Neuronal stem cell (in vitro differentiated cells): ENCODE measurements around the gene KIF16B.

Experiments used
- DNase-seq: peaks from one replicate; pipeline ENCODE4 v3.0.0-alpha.2; 2013; ENCODE audit warnings: low spot score
- H2AFZ ChIP-seq: one replicate; pipeline ENCODE4 v1.6.1; 2013; ENCODE audit warnings: mild to moderate bottlenecking, low read length, inconsistent platforms
- H2AK5ac ChIP-seq: 2 replicates; pipeline ENCODE4 v1.6.1; 2013; ENCODE audit warnings: low read depth, mild to moderate bottlenecking, inconsistent platforms, low read length, moderate library complexity, mixed read lengths
- H2BK120ac ChIP-seq: 2 replicates; pipeline ENCODE4 v1.6.1; 2013; ENCODE audit warnings: low read depth, mild to moderate bottlenecking, inconsistent platforms, low read length, moderate library complexity, mixed read lengths
- H2BK12ac ChIP-seq: one replicate; pipeline ENCODE4 v1.6.1; 2013; ENCODE audit warnings: low read length, inconsistent platforms
- H2BK15ac ChIP-seq: 2 replicates; pipeline ENCODE4 v1.6.1; 2013; ENCODE audit warnings: mild to moderate bottlenecking, low read length, inconsistent platforms, mixed read lengths
- H2BK5ac ChIP-seq: one replicate; pipeline ENCODE4 v1.6.1; 2013; ENCODE audit warnings: inconsistent platforms, mild to moderate bottlenecking, low read length, moderate library complexity
- H3K14ac ChIP-seq: one replicate; pipeline ENCODE4 v1.6.1; 2013; ENCODE audit warnings: low read length, inconsistent platforms
- H3K18ac ChIP-seq: 2 replicates; pipeline ENCODE4 v1.6.1; 2013; ENCODE audit warnings: low read length, inconsistent platforms
- H3K23ac ChIP-seq: 2 replicates; pipeline ENCODE4 v1.6.1; 2013; ENCODE audit warnings: low read depth, mild to moderate bottlenecking, mixed read lengths, low read length, inconsistent platforms; ENCODE audit not compliant: poor library complexity
- H3K27ac ChIP-seq: replicated peaks from 3 replicates; pipeline ENCODE4 v1.5.1; 2013; ENCODE audit warnings: low read length, inconsistent platforms
- H3K27me3 ChIP-seq, 3 experiments: 2 replicates each; pipeline ENCODE4 v1.6.1; 2013; ENCODE audit warnings: low read length in 3 of 3, mild to moderate bottlenecking in 2 of 3, inconsistent platforms in 1 of 3, low read depth in 1 of 3, mixed read lengths in 1 of 3, moderate library complexity in 1 of 3; ENCODE audit not compliant: control insufficient read depth in 3 of 3, insufficient read depth in 3 of 3
- H3K36me3 ChIP-seq, 2 donors: replicated peaks in 1 of 2; 2 replicates each; pipeline ENCODE4 v1.6.1; 2013; ENCODE audit warnings: low read length in 2 of 2; ENCODE audit not compliant: control insufficient read depth in 2 of 2, insufficient read depth in 2 of 2
- H3K4ac ChIP-seq: 2 replicates; pipeline ENCODE4 v1.6.1; 2013; ENCODE audit warnings: inconsistent platforms, mild to moderate bottlenecking, low read length, moderate library complexity
- H3K4me1 ChIP-seq, 2 donors: 1 replicate in 1 of 2; 2 replicates in 1 of 2; pipeline ENCODE4 v1.6.1; 2013; ENCODE audit warnings: low read length in 2 of 2, low read depth in 1 of 2; ENCODE audit not compliant: control insufficient read depth in 2 of 2, insufficient read depth in 1 of 2
- H3K4me2 ChIP-seq: one replicate; pipeline ENCODE4 v1.6.1; 2013; ENCODE audit warnings: mild to moderate bottlenecking, low read length, inconsistent platforms; ENCODE audit not compliant: insufficient read depth, poor library complexity, severe bottlenecking
- H3K4me3 ChIP-seq, 2 donors: 2 replicates each; pipeline ENCODE4 v1.5.1; 2013; ENCODE audit warnings: low read length in 2 of 2, mild to moderate bottlenecking in 2 of 2, inconsistent platforms in 1 of 2, moderate library complexity in 1 of 2
- H3K79me1 ChIP-seq: one replicate; pipeline ENCODE4 v1.6.1; 2013; ENCODE audit warnings: low read depth, mild to moderate bottlenecking, inconsistent platforms, low read length, moderate library complexity
- H3K9ac ChIP-seq: one replicate; pipeline ENCODE4 v1.6.1; 2013; ENCODE audit warnings: mild to moderate bottlenecking, low read depth, low read length, inconsistent platforms; ENCODE audit not compliant: poor library complexity
- H3K9me3 ChIP-seq, 2 donors: replicated peaks in 1 of 2; 2 replicates each; pipeline versions ENCODE3 to v1.6.1; 2013; ENCODE audit warnings: low read length in 2 of 2, mild to moderate bottlenecking in 2 of 2, inconsistent platforms in 1 of 2, low read depth in 1 of 2, mixed read lengths in 1 of 2, moderate library complexity in 1 of 2; ENCODE audit not compliant: control insufficient read depth in 2 of 2, insufficient read depth in 1 of 2
- H4K8ac ChIP-seq: one replicate; pipeline ENCODE4 v1.6.1; 2013; ENCODE audit warnings: low read depth, mild to moderate bottlenecking, inconsistent platforms, low read length, moderate library complexity
- H4K91ac ChIP-seq: one replicate; pipeline ENCODE4 v1.6.1; 2013; ENCODE audit warnings: low read length, low read depth, mild to moderate bottlenecking, inconsistent platforms; ENCODE audit not compliant: poor library complexity
- WGBS, 2 donors: extraction: QIAGEN DNeasy Blood & Tissue Kit; methylation state at CpG; one replicate each; pipeline ENCODE4 v1.1.7; 2013; ENCODE audit warnings: missing lambda C conversion rate in 2 of 2, mixed read lengths in 1 of 2; ENCODE audit not compliant: insufficient read length in 2 of 2, insufficient replicate concordance in 1 of 2; ENCODE audit errors: extremely low coverage in 2 of 2; 5-methylcytosine and 5-hydroxymethylcytosine counted together

The KIF16B gene

DNA sequence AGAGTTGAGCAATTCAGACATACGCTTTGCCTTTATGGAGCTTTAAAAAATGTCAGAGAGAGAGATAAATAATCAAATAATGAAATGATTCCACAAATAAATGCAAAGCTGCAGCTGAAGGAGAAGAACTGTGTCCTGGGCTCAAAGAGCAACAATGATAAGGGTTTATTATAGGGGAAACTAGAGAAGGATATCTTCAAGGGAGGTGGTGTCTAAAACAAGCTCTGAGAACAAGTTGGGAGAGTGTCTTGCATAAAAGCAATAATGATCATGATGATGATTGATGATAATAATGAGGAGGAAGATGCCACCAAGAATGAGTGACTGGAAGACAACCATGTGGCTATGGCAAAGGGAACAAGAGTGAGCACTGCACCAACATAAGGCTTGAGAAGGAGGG, 164.3 kb downstream of the KIF16B start:
- WGBS, 2 donors: no CpG with 5 or more reads among the region's 1 CpG

DNA sequence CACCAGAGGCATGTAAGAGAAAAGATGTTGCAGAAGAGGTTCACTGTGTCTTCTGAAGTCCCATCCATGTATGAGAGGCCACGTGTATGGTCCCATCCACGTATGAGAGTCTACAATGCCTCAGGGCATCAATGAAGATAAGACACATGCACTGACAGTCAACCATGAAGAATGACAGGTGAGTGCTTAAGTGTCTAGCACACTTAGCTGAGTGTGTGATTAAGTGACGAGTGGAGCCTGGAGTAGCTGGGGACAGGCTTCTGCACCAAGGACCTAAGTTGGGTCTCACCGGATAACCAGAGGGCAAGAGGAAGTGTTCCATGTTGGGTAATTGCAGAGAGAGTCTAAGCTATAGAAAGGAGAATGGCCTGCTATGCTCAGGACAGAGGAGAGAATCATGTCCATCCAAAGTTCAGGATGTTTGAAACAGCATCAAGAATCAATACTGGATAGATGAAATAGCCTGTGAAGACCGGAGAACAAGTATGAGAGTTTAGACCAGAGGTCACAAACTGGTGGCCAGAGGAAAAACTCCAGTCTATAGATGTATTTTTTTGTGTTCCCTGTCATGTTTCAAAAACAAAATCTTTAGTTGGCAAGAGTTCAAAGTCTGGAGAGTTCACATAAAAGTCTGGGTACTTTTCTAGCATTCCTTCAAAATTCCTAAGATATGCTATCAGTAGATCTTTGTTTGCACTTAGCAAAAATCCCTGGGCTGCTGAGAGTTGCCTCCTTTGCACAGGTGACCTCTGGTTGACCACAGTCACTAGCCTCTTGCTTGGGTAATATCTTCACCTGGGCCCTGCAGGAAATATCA, 165.8 kb downstream of the KIF16B start:
- H3K36me3 ChIP-seq: peaks cover 0 to 2% of the 10 kb centered on the region in 2 donors
- H2BK12ac ChIP-seq: no peak overlapping the region
- H4K8ac ChIP-seq: no peak overlapping the region
- no CpG with 5 or more reads among the region's 5 CpGs for WGBS, 2 donors
- no peak overlapping the region for H2BK15ac ChIP-seq
- H3K9ac ChIP-seq: no peak overlapping the region
- no peak overlapping the region for H3K27ac ChIP-seq
- no peak overlapping the region for H4K91ac ChIP-seq
- H3K4me1 ChIP-seq: no peaks in the 10 kb centered on the region
- no peak overlapping the region for H2AFZ ChIP-seq
- H2BK5ac ChIP-seq: no peak overlapping the region
- H3K18ac ChIP-seq: no peak overlapping the region
- H3K14ac ChIP-seq: no peak overlapping the region
- H3K23ac ChIP-seq: no peak overlapping the region
- H3K9me3 ChIP-seq: peaks cover 0 to 11% of the 10 kb centered on the region in 2 donors
- no peak overlapping the region for H2AK5ac ChIP-seq
- H3K4me2 ChIP-seq: no peak overlapping the region
- no peaks in the 10 kb centered on the region for H3K27me3 ChIP-seq
- H3K79me1 ChIP-seq: no peaks in the 10 kb centered on the region
- H3K4me3 ChIP-seq: no peak overlapping the region
- no peak for DNase-seq
- H2BK120ac ChIP-seq: no peak overlapping the region
- no peak overlapping the region for H3K4ac ChIP-seq

More for the DNA sequence above, 164.3 kb downstream of the KIF16B start:
- no peaks in the 10 kb centered on the region for H3K36me3 ChIP-seq
- no peak overlapping the region for H3K23ac ChIP-seq
- no peak overlapping the region for H2AFZ ChIP-seq
- H2BK12ac ChIP-seq: no peak overlapping the region
- H3K4me2 ChIP-seq: no peak overlapping the region
- no peak overlapping the region for H3K9ac ChIP-seq
- no peak overlapping the region for H4K91ac ChIP-seq
- H3K79me1 ChIP-seq: no peaks in the 10 kb centered on the region
- no peak overlapping the region for H2AK5ac ChIP-seq
- no peak overlapping the region for H2BK5ac ChIP-seq
- H3K9me3 ChIP-seq: peaks cover 0 to 11% of the 10 kb centered on the region in 2 donors
- H3K4me3 ChIP-seq: no peak overlapping the region
- H3K18ac ChIP-seq: no peak overlapping the region
- H2BK120ac ChIP-seq: no peak overlapping the region
- H3K27ac ChIP-seq: no peak overlapping the region
- H2BK15ac ChIP-seq: no peak overlapping the region
- H3K27me3 ChIP-seq: no peaks in the 10 kb centered on the region
- DNase-seq: no peak
- H3K4ac ChIP-seq: no peak overlapping the region
- no peak overlapping the region for H4K8ac ChIP-seq
- H3K14ac ChIP-seq: no peak overlapping the region
- H3K4me1 ChIP-seq: no peaks in the 10 kb centered on the region

DNA sequence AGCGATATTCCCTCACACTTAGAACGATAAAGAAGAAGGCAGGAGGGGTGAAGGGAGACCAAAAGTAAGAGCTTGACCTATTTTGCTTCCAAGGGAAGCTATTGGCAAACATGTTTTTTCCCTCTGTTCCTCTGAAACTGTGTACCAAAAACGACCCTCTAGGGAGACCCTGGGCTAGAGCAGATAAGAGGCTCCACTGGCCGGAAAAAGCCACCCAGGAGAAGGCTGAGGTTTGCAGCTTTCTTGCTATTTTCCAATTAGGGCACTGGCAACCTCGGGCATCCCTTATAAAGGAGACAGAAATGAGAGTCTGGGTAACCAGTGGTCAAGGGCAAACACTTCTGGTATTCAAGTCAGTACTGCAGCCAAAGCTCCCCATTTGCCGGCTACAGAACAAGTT, 168.0 kb downstream of the KIF16B start:
- Histone ChIP-seq H3K4me1 (no peaks in the 10 kb centered on the region), H2BK12ac (no peak overlapping the region), H4K91ac (no peak overlapping the region), H3K27ac (no peak overlapping the region), H2BK120ac (no peak overlapping the region), H3K9ac (no peak overlapping the region), H3K79me1 (no peaks in the 10 kb centered on the region), H3K14ac (no peak overlapping the region), H3K4me2 (no peak overlapping the region), H3K4ac (no peak overlapping the region), H2BK15ac (no peak overlapping the region), H3K4me3 (no peak overlapping the region), H4K8ac (no peak overlapping the region), H2BK5ac (no peak overlapping the region), H3K9me3 (peaks cover 0 to 3% of the 10 kb centered on the region in 2 donors), H3K23ac (no peak overlapping the region), H2AFZ (no peak overlapping the region), H3K27me3 (no peaks in the 10 kb centered on the region), H2AK5ac (no peak overlapping the region), H3K18ac (no peak overlapping the region), H3K36me3 (peaks cover 0 to 2% of the 10 kb centered on the region in 2 donors)
- DNase-seq: no peak
- WGBS, 2 donors: no CpG with 5 or more reads among the region's 6 CpGs

DNA sequence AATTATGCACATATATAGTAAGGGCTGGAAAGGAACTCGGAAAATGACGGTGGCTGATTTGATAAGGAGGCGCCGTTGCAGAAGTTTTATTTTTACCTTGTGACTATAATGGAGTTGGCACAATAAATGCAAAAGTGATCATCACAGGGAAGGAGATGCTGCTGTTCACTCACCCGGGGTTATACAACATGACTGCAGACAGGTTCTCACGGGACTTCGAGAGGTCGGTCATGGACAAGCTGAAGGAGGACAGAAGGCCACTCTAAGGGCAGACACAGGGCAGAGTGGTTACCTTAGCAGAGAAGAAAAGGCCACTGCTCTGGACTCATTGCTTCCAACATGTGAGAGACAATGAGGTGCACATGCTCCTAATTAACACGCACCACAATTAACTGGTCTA, 168.6 kb downstream of the KIF16B start:
- Histone ChIP-seq H3K18ac (no peak overlapping the region), H2BK5ac (no peak overlapping the region), H2AK5ac (no peak overlapping the region), H3K27me3 (no peaks in the 10 kb centered on the region), H3K4ac (no peak overlapping the region), H4K91ac (no peak overlapping the region), H3K4me2 (no peak overlapping the region), H3K14ac (no peak overlapping the region), H3K4me3 (no peak overlapping the region), H3K9me3 (peaks cover 0 to 3% of the 10 kb centered on the region in 2 donors), H3K27ac (no peak overlapping the region), H3K9ac (no peak overlapping the region), H3K36me3 (peaks cover 0 to 2% of the 10 kb centered on the region in 2 donors), H2BK15ac (no peak overlapping the region), H2AFZ (no peak overlapping the region), H3K23ac (no peak overlapping the region), H3K79me1 (no peaks in the 10 kb centered on the region), H2BK120ac (no peak overlapping the region), H3K4me1 (no peaks in the 10 kb centered on the region), H2BK12ac (no peak overlapping the region), H4K8ac (no peak overlapping the region)
- DNase-seq: no peak
- WGBS, 2 donors: no CpG with 5 or more reads among the region's 9 CpGs
